Measurements from ENCODE around the gene MYH16.

DNA sequence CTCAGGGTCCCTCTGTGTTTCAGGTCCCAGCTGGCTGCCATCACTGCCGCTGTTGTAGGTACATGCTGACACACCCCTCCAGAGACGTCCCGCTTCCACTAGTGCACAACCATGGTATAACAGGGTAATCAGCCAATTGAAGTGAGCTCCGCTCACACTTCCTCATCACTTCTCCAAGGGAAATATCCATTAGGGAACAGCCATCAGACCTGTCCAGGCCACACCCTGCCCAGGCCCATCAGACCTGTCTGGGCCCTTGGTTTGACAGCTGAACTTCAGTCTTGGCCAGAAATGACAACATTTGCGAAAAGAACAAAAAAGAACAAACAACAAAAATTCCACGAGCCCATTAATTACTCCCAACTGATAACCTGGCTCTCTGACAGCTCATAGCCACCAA is 11.0 kb upstream of the MYH16 start:
- TF ChIP-seq EZH2 (IDR thresholded peaks at IDR 0.05; ENCODE audit: insufficient read depth, poor library complexity, severe bottlenecking) (no peak), EZH2phosphoT487 (IDR thresholded peaks at IDR 0.05; ENCODE audit: insufficient read depth, low read depth) (no peak)

Data from GM23248 (cell line).